ENCODE measurements around the gene CAMTA1.

Gene CAMTA1

DNA sequence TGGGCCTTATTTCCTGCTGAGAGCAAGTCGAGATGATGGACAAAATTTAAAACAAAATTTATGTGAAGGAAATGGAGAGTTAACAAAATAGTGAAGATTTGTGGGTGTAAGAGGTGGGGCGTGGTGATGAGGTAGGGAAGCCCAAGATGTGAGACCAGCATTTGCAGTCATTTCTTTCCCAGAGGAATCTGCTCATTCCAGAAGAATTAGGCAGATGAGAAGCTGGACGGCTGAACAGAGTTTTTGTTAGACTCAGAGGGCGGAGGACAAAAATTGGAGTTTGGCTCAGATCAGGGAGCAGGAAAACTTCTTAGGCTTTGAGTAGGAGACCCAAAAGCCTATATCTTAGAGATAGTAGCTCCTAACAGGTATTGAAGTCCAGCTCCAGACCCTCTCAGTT, 65.3 kb downstream of the CAMTA1 start:
- no peak for DNase-seq (ENCODE audit: low read depth)

DNA sequence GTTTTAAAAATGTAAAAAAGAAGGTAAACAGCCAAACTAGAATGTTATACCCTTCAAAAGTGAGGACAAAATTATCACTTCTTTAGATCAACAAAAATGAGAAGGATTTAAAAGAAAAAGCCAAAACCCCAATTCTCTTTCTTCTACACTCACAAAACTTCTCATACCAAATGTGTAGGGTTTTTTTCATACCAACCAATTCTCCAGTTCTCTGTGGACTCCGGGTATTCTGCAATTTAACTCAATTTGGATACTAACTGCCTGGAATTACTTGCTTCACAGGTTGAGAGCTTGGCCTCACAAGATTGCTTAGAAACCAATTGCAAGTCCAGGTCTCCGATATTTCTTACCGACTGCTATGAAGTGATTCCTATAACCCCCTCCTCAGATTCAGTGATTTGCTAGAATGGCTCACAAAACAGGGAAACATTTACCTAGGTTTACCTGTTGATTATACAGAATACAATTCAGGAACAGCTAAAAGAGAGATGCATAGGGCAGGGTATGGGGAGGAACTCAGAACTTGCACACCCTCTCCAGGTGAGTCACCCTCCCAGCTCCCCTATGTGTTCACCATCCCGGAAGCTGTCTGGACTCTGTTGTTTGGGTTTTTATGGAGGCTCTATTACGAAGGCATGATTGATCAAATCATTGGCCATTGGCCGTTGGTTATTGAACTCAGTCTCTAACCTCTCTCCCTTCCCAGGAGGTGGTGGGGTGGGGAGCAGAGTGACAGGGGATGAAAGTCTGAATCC, 67.1 kb downstream of the CAMTA1 start:
- no peak for DNase-seq (ENCODE audit: low read depth)

DNA sequence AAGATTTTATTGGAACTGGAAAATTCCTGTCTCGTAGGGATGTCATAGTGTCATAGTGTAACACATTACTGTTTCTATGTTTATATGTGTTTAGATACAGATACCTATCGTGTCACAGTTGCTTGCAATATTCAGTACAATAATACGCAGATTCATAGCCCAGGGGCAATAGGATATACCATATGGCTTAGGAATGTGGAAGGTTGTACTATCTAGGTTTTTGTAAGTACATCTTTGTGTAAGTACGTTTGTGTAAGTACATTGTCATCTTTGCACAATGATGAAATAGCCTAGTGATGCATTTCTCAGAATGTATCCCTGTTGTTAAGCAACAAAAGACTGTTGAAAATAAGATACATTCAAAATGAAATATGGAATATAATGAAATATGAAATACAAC, 68.9 kb downstream of the CAMTA1 start:
- DNase-seq (ENCODE audit: low read depth): no peak

DNA sequence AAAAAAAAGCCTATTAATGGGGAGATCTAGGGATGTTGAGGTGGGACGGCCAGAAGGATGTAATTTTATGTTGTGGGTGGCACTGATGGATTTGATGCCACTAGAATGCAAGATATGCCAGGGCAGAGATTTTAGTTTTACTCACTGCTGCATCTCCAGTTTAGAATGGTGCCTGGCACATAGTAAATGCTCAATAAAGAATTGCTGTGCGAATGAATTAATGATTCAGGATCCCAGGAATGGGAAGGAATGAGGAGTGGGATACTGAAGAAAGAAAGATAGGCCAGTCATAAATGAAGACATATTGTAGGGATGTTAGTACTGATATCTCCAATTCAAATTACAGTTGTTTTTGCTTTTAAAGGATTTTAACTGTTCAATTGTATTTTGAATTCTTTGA, 72.6 kb downstream of the CAMTA1 start:
- DNase-seq (ENCODE audit: low read depth): no peak

DNA sequence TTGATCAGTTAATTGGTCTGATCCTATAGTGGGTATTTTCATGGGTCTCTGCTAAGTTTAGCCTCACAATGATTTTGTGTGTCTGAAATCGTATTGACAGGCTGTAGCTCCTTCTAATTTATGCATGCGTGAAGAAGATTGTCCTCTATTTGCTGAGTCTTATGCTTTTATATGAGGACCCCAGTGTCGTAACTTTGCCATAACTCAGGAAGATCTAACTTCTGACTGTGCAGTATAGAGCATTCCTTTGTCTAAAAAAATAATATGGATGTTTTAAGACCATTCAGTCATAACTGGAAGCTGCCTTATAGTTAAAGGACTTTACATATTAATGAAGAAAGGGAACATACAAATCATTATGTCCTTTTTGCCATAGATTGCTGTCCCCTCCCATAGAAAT, 73.3 kb downstream of the CAMTA1 start:
- DNase-seq (ENCODE audit: low read depth): no peak

DNA sequence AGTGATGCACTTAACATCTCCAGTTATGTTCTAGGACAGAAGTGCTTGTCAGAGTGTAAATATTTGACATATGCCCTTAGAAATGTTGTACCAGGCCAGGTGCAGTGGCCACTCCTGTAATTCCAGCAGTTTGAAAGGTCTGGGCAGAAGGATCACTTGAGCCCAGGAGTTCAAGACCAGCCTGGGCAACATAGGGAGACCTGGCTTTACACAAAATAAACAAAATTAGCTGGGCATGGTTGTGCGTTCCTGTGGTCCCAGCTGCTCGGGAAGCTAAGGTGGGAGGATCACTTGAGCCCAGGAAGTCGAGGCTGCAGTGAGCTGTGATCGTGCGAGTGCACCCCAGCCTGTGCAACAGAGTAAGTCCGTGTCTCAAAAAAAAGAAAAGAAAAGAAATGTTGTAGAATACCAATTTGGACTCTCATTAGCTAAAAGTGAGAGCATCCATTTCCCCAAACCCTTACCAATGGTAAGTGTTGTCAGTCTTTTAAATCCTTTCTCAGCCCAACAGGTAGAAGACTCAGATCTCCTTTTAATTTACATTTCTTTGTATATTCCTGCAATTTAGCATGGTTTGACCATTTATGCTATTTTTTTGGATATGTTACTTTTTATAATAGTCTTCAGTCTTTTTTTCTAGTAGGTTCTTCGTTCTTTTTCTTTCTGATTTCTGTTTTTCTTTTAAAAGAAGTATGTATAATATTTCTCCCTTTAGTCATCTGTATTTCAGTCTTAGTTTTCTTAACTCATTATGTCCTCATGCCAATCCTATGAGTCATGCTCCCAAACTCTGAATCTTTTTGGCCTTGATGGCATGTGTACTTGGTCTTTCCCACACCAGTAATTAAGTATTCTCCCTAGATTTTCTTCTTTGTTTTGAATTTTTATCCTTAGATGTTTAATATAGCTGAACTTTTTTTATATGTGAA, 74.4 kb downstream of the CAMTA1 start:
- peak; percentile 96 for DNase-seq (ENCODE audit: low read depth)

DNA sequence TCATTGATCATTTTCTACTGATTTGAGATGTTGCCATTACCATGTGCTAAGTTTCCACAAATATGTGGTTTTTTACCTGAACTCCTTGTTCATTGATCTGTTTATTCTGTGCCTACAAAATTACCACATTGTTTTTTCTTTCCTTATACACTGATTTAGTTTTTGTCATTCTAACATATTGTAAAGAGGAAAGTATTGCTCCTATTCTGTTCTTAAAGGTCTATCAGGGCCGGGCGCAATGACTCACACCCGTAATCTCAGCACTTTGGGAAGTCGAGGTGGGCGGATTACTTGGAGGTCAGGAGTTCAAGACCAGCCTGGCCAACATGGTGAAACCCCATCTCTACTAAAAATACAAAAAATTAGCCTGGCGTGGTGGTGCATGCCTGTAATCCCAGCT, 75.1 kb downstream of the CAMTA1 start:
- no peak for DNase-seq (ENCODE audit: low read depth)

DNA sequence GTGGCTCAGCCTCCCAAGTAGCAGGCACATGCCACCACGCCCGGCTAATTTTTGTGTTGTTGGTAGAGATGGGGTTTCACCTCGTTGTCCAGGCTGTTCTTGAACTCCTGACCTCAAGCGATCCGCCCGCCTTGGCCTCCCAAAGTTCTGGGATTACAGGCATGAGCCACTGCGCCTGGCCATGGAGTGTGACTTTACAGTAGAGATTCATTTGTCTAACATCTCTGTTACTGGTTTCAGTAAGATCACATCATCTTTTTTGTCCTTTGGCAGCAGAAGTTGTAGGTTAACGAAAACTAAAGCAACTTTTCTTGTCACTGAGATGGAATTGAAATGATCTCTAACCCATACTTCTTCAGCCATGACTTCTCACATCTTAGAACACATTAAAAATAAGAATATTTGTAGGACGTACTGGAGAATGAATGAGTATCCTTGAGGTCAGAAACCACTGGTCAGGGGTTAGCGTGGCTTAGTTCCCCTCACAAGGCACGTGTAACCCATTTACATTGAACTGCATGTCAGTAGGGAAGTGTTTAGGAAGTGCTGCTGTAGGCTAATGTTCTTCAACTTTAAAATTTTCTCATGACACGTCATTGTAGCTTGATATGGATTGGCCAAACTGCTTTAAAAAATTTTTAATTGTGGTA, 75.9 kb downstream of the CAMTA1 start:
- no peak for DNase-seq (ENCODE audit: low read depth)

DNA sequence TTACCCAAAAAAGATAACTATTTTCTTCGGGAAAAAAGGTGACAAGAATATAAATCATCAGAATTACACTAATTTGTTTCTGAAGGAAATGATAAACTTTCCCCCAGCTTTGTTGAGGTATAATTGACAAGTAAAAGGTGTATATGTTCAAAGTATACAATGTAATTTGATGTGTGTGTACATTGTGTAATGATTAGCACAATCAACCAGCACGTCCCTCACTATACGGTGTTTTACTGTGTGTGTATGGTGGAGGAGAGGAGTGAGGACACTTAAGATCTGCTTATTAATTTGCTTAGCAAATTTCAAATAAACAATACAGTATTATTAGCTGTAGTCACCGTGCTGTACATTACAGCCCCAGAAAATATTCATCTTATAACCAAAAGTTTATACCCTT, 77.7 kb downstream of the CAMTA1 start:
- no peak for DNase-seq (ENCODE audit: low read depth)

DNA sequence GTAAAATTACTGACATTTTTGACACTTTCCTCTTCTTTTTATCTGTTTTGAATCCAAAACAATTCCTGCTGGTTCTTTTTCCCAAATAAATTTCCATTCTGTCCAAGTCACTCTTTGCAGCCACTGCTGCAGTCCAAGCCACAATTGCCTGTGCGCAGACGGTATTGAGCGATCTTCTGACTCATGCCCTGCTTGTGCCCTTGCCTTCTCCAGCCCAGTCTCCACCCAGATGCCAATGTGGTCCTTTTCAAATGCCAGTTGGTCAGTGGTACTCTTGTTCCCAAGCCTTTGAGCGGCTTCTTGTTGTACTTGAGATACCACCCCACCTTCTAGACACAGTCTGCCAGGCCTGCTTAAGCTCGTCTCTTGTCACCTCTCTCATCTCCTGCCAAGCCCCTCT, 78.9 kb downstream of the CAMTA1 start:
- no peak for DNase-seq (ENCODE audit: low read depth)

DNA sequence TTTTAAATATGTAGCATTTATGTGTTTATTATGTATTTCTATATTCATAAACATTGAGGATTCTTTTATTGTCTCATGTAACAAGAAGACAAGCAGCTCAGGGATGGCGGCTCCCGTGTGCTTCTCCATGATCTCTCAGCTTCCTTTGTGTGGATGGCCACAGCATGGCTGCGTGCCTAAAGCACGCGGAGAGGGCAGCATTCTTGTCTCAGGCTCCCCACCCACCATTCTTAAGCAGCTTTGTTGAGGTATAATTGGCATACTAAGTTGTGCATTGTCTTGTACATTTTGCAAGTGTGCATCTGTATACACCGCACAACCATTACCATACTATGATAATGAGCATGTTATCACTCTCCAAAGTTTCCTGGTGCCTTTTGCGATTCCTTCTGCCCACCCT, 81.6 kb downstream of the CAMTA1 start:
- no peak for DNase-seq (ENCODE audit: low read depth)

DNA sequence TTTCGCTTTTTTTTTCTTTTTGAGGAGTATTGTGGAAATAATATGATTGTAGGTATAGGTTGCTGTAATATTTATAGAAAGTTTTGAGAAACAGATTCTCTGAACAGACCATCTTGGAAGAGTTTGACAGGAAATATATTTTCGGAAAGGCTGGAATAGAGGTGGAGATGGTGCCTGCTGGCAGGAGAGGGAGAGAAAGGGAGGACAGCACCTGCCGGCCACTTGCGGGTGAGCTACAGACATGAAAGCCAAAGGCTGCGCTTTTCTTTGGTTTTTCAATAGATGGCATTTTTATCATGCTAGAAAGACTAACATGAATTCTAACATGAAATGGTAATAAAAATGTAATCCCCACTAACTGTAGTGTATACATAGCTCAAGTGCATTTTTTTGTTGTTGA, 82.1 kb downstream of the CAMTA1 start:
- DNase-seq (ENCODE audit: low read depth): no peak

DNA sequence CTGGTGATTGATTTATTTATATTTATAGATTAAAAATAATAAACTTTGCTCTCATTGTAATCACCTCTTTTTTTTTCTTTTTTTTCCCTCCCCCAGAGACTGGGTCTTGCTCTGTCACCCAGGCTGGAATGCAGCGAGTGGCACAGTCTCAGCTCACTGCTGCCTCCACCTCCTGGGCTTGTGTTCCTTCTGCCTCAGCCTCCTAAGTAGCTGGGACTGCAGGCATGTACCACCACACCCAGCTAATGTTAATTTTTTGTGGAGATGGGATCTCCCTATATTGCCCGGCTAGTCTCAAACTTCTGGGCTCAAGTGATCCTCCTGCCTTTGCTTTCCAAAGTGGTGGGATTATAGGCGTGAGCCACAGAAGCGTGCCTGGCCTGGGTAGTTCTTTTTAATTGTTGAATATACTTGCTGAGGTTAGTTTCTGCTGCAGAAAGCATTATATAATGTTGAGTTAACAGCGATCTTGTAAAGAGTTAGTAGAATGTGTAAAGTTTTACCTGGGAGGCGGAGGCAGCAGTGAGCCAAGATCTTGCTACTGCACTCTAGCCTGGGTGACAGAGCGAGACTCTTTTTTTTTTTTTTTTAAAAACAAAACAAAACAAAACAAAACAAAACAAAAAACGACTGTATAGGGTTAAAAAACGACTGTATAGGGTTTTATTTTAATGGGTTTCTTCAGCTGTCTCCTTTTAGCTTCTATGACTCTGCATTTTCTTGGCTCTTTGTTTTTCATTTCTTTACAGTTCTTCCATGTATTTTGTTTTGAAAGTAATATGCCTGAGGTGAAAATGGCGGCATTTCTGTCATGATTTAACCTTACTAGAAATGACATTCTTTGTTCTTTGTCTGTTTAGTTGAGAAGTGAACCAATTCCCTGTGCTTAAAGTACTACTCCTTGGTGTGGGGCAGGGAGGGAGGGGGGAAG, 82.7 kb downstream of the CAMTA1 start:
- no peak for DNase-seq (ENCODE audit: low read depth)

DNA sequence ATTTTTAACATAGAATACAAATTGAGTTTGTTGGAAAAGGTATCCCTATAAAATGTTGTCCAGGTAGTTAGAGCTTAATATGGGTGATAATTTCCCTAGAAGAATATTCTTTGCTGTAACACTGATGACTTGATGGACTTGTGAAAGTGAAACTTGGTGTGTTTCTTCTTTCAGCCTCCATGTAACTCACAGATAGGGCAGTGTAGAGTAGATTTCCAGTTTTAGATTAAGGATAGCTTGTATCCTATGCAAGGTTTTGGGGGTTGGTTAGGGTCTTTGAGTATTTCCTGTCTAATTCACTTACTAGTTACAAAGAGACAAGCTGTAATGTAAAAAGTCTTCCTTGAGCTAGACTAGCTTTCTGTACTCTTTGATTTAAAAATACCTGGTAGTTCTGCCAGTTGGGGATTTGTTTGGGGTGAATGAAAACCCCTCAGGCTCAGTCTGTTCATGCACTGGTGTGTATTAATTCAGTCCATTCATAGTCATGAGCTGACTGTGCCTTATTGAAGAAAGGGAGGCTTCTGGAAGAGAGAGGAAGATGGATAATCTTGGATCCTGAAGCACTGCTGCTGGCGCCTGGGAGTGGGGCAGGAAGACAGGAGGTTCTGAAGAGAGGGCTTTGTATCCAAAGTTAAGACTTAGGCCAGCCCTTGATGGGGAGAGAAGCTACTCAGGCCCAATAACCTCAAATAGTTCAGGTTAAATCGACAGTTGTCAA, 83.6 kb downstream of the CAMTA1 start:
- DNase-seq (ENCODE audit: low read depth): no peak

DNA sequence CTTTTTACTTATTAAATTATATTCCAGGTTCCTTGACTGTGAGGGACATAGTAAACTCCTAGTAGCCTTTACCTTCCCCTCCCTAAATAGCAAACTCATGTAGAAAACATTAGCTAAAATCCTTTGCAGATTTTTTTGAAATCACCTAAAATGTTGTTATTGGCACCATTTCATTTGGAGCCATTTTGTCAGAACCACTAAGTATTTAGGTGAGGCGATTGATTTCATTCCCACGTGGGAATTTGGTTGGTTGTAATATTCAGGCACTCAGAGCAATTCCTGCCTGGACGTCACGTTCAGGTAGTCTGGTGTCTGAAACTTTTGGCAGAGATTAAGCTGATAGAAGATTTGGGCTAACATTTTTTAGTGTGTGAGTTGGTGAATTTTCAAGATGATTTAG, 84.3 kb downstream of the CAMTA1 start:
- DNase-seq (ENCODE audit: low read depth): no peak

DNA sequence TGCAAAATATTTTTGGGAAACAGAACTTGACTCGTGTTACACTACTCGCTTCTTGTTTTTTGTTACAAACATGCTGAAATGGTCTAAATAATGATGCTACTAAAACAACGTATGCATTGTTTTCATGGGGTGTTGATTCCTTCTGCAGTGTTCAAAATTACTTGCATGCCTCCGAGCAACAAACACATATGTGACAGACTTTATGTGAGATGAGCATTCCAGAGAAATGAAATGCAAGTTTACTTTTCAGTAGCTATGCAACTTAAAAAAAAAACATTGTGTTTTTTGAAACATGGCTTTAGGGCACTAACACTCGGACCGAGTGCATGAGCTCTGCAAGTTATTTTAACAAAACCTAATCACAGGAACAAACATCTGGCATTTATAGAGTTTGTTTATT, 84.8 kb downstream of the CAMTA1 start:
- DNase-seq (ENCODE audit: low read depth): no peak

DNA sequence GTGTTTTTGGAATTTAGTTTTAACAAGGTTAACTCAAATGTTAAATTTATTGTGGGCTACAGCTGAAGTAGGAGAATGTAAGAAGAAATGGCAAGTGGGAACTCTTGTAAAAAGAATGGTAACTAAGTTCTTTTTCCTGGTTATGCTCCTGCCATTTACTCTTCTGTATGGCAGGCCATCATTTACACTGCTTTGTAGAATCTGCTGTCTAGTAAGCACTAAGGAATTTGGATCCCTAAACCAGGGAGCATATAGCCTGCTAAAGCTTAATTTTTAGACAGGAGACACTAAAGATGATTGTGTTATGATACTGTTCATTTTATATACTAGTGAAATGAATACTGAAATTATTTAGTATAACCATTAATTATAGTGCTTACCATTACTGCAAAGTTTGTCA, 85.3 kb downstream of the CAMTA1 start:
- no peak for DNase-seq (ENCODE audit: low read depth)

DNA sequence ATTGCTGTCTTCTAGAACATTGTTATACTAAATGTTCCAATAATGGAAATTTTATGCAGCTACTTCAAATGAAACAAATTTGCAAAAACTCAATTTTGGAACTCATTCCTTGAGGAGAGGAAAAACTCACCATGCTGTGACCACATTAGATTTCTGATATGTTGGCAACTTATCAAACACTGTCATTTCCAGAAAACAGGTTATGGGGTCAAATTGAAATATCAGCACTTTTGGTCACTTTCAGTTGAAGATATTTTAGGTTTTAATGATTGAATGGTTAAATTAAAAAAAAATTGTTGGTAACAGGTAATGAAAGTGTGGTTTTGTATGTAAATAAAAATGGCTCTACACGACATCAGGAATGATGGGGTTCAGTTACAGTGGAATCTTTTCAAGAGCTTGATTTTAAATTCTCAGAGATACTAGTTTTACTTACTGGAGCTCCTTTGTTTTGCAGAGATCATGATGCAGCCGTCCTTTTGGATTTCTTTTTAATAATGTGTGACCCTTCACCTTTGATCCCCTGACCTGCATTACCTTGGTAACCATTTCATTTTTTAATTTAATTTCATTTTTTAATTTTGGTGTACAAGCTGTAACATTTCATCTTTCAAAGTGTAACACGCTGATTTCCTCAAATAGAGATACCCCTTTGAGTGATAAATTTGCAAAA, 86.2 kb downstream of the CAMTA1 start:
- DNase-seq (ENCODE audit: low read depth): no peak

DNA sequence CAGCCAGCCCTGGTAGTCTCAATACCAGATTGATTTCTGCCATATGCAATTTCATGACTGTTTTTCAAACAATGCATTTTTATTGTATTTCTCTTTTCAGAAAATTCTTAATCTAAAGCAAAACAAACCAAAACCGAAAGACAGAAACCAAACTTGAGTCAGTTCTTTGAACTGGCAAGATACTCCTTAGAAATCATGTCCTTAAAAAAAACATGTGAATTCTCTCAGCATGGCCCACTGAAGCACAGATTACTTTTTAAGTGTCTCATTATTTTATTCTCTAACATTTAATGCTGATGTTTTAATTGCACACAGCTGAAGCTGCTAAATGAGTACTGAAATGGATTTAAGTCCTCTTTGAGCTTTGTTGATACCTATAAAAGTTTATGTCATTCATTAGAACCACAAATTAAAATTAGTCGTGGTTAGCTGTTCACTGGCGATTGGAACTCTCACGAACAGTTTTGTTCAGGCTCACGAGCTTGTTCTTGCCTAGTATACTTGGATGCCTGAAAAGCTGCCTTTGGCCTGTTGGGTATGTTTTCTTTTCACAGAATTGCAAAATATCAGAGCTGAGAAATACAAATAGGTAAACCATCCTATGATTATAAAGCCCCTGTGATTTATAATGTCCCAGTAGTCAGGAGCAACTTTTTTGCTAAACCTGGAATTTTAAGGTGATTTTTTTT, 87.5 kb downstream of the CAMTA1 start:
- no peak for DNase-seq (ENCODE audit: low read depth)
